HTERT RPE-1 (cell line): ENCODE measurements around the gene CCNF.

Experiments
- in situ Hi-C: fragments of 300-500 bp; cut with MboI; formaldehyde crosslinking; loops from 4 replicates; pipeline ENCODE4 v1.14.3; 2020; ENCODE audit warnings: low sequenced_read_pairs

The CCNF gene

GRCh38 chr16:2499890-2500429, 70.7 kb downstream of the CCNF start:
- in situ Hi-C loops: no loop called here

GRCh38 chr16:2500430-2500917, 71.2 kb downstream of the CCNF start:
- in situ Hi-C loops: no loop called here

- in situ Hi-C loops: no loop called here
Measured at GRCh38 chr16:2500918-2501750, 71.9 kb downstream of the CCNF start.

GRCh38 chr16:2501946-2502895, 73.0 kb downstream of the CCNF start:
- in situ Hi-C loops: no loop called here

- in situ Hi-C loops: no loop called here
Measured at GRCh38 chr16:2505695-2506094, 76.4 kb downstream of the CCNF start.

- in situ Hi-C loops: no loop called here
Measured at GRCh38 chr16:2507052-2507659, 77.9 kb downstream of the CCNF start.

- in situ Hi-C loops: no loop called here
Measured at GRCh38 chr16:2507665-2508064, 78.4 kb downstream of the CCNF start.
